GM18873 (cell line): ENCODE data around the gene MORN2.
"Not testable (repeated sequence)": the region's sequence is repeated elsewhere in the genome, so short reads cannot be mapped to it uniquely, and the experiment has no call there.

ENCODE experiments used
- ATAC-seq: cut with Tn5 transposase; IDR thresholded peaks from one replicate; pipeline ENCODE4 v1.9.1; 2021; ENCODE audit warnings: mild to moderate bottlenecking, moderate library complexity, moderate number of reproducible peaks; ENCODE audit not compliant: unreplicated experiment, low FRiP score

Gene MORN2

GRCh38 chr2:38875576-38876367 is at the start of gene MORN2, which contains the start of gene DHX57:
TSS of gene MORN2 (plus strand) at chr2:38875976.
TSS of gene DHX57 (minus strand) at chr2:38875934. CDS start at chr2:38868405, 7,529 bp downstream.
- peak; percentile 100 for ATAC-seq

GRCh38 chr2:38827539-38828145 is 48.1 kb upstream of the MORN2 start:
- ATAC-seq, result not testable (repeated sequence)

- no peak for ATAC-seq
Measured at GRCh38 chr2:38828460-38828859, 47.3 kb upstream of the MORN2 start.

- no peak for ATAC-seq
Measured at GRCh38 chr2:38829971-38830370, 45.8 kb upstream of the MORN2 start.

- no peak for ATAC-seq
Measured at GRCh38 chr2:38830526-38831159, 45.1 kb upstream of the MORN2 start.

- ATAC-seq, result no peak
Measured at GRCh38 chr2:38835015-38835601, 40.7 kb upstream of the MORN2 start.

GRCh38 chr2:38835990-38836389 is 39.8 kb upstream of the MORN2 start:
- ATAC-seq, result peak; percentile 95

- ATAC-seq, result no peak
Measured at GRCh38 chr2:38836791-38837190, 39.0 kb upstream of the MORN2 start.

- peak; percentile 81 for ATAC-seq
Measured at GRCh38 chr2:38850045-38850444, 25.7 kb upstream of the MORN2 start.

GRCh38 chr2:38856165-38856564 is 19.6 kb upstream of the MORN2 start:
- no peak for ATAC-seq

- ATAC-seq, result no peak
Measured at GRCh38 chr2:38862476-38862875, 13.3 kb upstream of the MORN2 start.

GRCh38 chr2:38863061-38863695 is 12.6 kb upstream of the MORN2 start:
- no peak for ATAC-seq

GRCh38 chr2:38866773-38867443 is 8.9 kb upstream of the MORN2 start:
- no peak for ATAC-seq

GRCh38 chr2:38871432-38871831 is 4.3 kb upstream of the MORN2 start:
- ATAC-seq, result no peak

GRCh38 chr2:38873763-38874162 is 2.0 kb upstream of the MORN2 start:
- no peak for ATAC-seq

GRCh38 chr2:38875227-38875575 is 575 bp upstream of the MORN2 start:
- no peak for ATAC-seq

GRCh38 chr2:38876407-38876806 is 631 bp downstream of the MORN2 start:
- no peak for ATAC-seq

GRCh38 chr2:38886063-38886462 is 10.3 kb downstream of the MORN2 start:
- ATAC-seq, result no peak

GRCh38 chr2:38887347-38887746 is 11.6 kb downstream of the MORN2 start:
- no peak for ATAC-seq

- no peak for ATAC-seq
Measured at GRCh38 chr2:38887902-38888554, 12.3 kb downstream of the MORN2 start.
